ENCODE data around the gene DHCR7. TPM values are rescaled to one million over a fixed set of nuclear protein-coding genes. Genes with fewer than 3 reads are reported as not detected.

Gene DHCR7, protein sequence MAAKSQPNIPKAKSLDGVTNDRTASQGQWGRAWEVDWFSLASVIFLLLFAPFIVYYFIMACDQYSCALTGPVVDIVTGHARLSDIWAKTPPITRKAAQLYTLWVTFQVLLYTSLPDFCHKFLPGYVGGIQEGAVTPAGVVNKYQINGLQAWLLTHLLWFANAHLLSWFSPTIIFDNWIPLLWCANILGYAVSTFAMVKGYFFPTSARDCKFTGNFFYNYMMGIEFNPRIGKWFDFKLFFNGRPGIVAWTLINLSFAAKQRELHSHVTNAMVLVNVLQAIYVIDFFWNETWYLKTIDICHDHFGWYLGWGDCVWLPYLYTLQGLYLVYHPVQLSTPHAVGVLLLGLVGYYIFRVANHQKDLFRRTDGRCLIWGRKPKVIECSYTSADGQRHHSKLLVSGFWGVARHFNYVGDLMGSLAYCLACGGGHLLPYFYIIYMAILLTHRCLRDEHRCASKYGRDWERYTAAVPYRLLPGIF
- polyA plus RNA-seq (2013): 282 and 291 TPM in 2 replicates

DNA sequence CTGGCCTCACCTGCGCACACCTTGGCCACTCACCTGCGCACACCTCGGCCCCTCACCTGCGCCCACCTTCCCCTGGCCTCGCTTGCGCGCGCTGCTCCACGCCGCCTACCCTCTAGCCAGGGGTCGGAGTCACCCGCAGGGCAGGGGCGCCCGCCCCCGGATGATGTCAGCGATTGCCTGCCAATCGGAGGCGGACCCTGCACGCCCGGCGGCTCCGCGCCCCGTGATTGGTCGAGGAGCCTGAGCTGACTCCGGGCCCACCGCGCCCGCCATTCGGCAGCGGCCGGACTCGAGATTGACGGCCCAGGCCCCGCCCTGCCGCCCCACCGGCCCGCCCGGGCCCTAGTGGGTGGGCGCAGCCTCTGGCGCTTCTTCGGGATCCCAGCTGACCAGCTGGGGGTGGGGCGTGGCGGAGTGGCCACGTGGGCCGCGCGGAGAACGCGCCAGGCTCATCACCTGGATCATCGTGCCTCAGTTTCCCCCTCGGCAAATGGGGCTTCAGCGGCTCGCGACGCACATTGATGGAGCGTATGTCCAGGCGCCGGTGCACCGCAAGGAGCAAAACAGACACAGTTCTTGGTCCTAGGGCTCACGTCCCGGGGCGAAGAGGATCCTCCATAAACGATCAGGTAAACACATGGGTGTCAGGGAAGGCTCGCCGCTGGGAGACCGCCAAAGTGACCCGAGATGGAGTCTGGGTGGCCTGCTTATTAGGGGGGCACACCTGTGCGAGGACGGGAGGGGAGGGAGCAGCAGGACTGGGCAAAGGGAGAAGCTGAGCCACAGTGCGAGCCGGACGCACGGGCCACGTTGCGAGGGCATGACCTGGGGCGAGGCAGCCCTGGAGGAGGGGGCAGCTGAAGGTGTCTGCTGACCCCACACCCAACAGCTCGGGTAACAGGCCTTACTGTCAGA is at the start of gene DHCR7:
Gene DHCR7 (minus strand): TSS at position 137 of the 915 bp plus-strand sequence. CDS start 3,441 bp downstream, outside the sequence.
- Histone ChIP-seq H3K23ac (ENCODE audit: low read length) (no peak within 1 kb of the TSS), H2AK5ac (ENCODE audit: low read length) (peak within 1 kb of the TSS; percentile 62), H2BK12ac (ENCODE audit: low read length) (peak within 1 kb of the TSS; percentile 1), H3K4me3 (ENCODE audit: low read depth, low read length) (peak within 1 kb of the TSS; percentile 99), H3K4me2 (ENCODE audit: low read length) (peak within 1 kb of the TSS; percentile 77), H3K4me1 (ENCODE audit: control insufficient read depth in 1 of 2, insufficient read depth in 2 of 2, low read length in 2 of 2) (peaks cover 11 to 15% of the 10 kb centered on the region in 2 experiments), H4K91ac (ENCODE audit: low read depth, low read length) (peak within 1 kb of the TSS; percentile 85), H3K27me3 (ENCODE audit: insufficient read depth, low read length) (no peaks in the 10 kb centered on the region), H3K79me2 (ENCODE audit: control insufficient read depth, insufficient read depth, low read length, poor library complexity) (peaks cover 15% of the 10 kb centered on the region), H2BK120ac (ENCODE audit: insufficient read depth, low read length, poor library complexity) (peak within 1 kb of the TSS; percentile 82), H3K9ac (ENCODE audit: low read length) (peak within 1 kb of the TSS; percentile 77), H4K12ac (ENCODE audit: low read depth, low read length) (peak within 1 kb of the TSS; percentile 82), H3K79me1 (ENCODE audit: low read length) (peaks cover 16% of the 10 kb centered on the region), H4K8ac (ENCODE audit: low read depth, low read length) (peak within 1 kb of the TSS; percentile 76), H3K18ac (ENCODE audit: low read length) (peak within 1 kb of the TSS; percentile 95), H3K14ac (ENCODE audit: low read length) (peak within 1 kb of the TSS; percentile 93), H3K9me3 (ENCODE audit: insufficient read depth, low read depth, low read length) (peaks cover 2% of the 10 kb centered on the region), H2BK5ac (ENCODE audit: low read depth, low read length, poor library complexity) (peak within 1 kb of the TSS; percentile 67), H3K27ac (ENCODE audit: low read depth, low read length) (peak within 1 kb of the TSS; percentile 83), H3K36me3 (ENCODE audit: control insufficient read depth in 1 of 2, insufficient read depth in 2 of 2, low read length in 2 of 2) (peaks cover 22% of the 10 kb centered on the region in 2 experiments), H3K4ac (ENCODE audit: low read depth, low read length) (peak within 1 kb of the TSS; percentile 77), H2AFZ (ENCODE audit: insufficient read depth, low read length, poor library complexity) (peak within 1 kb of the TSS; percentile 95)
- WGBS (ENCODE audit: extremely low coverage, insufficient coverage, insufficient read length): no CpG with 5 or more reads among the region's 78 CpGs
- peak; percentile 92 to 93 for DNase-seq

DNA sequence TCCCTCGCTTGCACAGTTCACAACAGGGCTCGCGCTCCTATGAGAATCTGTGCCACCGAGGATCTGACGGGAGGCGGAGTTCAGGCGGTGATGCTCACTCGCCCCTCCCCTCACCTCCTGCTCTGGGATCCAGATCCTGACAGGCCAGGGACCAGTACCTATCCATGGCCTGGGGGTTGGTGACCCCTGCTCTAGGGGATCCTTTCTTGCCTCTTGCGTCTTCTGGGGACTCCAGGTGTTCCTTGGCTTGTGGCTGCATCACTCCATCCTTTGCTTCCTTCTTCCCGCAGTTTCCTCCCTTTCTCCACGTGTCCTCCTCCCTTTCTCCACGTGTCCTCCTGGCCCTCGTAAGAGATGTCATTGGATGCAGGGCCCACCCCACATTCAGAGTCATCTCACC is 48.2 kb upstream of the DHCR7 start:
- H3K79me1 ChIP-seq (ENCODE audit: low read length): no peaks in the 10 kb centered on the region
- H3K18ac ChIP-seq (ENCODE audit: low read length): no peak overlapping the region
- WGBS (ENCODE audit: extremely low coverage, insufficient coverage, insufficient read length): no CpG with 5 or more reads among the region's 13 CpGs
- H3K4me1 ChIP-seq (ENCODE audit: control insufficient read depth in 1 of 2, insufficient read depth in 2 of 2, low read length in 2 of 2): no peaks in the 10 kb centered on the region
- no peak overlapping the region for H2AFZ ChIP-seq (ENCODE audit: insufficient read depth, low read length, poor library complexity)
- H3K27ac ChIP-seq (ENCODE audit: low read depth, low read length): no peak overlapping the region
- no peaks in the 10 kb centered on the region for H3K79me2 ChIP-seq (ENCODE audit: control insufficient read depth, insufficient read depth, low read length, poor library complexity)
- H3K14ac ChIP-seq (ENCODE audit: low read length): no peak overlapping the region
- H4K8ac ChIP-seq (ENCODE audit: low read depth, low read length): no peak overlapping the region
- peaks cover 48 to 64% of the 10 kb centered on the region in 2 experiments for H3K36me3 ChIP-seq (ENCODE audit: control insufficient read depth in 1 of 2, insufficient read depth in 2 of 2, low read length in 2 of 2)
- no peak overlapping the region for H4K12ac ChIP-seq (ENCODE audit: low read depth, low read length)
- no peak overlapping the region for H4K91ac ChIP-seq (ENCODE audit: low read depth, low read length)
- H3K4me2 ChIP-seq (ENCODE audit: low read length): no peak overlapping the region
- no peak overlapping the region for H2BK120ac ChIP-seq (ENCODE audit: insufficient read depth, low read length, poor library complexity)
- H2BK5ac ChIP-seq (ENCODE audit: low read depth, low read length, poor library complexity): no peak overlapping the region
- H3K4ac ChIP-seq (ENCODE audit: low read depth, low read length): no peak overlapping the region
- no peak for DNase-seq
- no peak overlapping the region for H2BK12ac ChIP-seq (ENCODE audit: low read length)
- no peak overlapping the region for H3K4me3 ChIP-seq (ENCODE audit: low read depth, low read length)
- peaks cover 4% of the 10 kb centered on the region for H3K9me3 ChIP-seq (ENCODE audit: insufficient read depth, low read depth, low read length)
- H3K27me3 ChIP-seq (ENCODE audit: insufficient read depth, low read length): no peaks in the 10 kb centered on the region
- H3K23ac ChIP-seq (ENCODE audit: low read length): no peak overlapping the region
- H2AK5ac ChIP-seq (ENCODE audit: low read length): no peak overlapping the region
- H3K9ac ChIP-seq (ENCODE audit: low read length): no peak overlapping the region

DNA sequence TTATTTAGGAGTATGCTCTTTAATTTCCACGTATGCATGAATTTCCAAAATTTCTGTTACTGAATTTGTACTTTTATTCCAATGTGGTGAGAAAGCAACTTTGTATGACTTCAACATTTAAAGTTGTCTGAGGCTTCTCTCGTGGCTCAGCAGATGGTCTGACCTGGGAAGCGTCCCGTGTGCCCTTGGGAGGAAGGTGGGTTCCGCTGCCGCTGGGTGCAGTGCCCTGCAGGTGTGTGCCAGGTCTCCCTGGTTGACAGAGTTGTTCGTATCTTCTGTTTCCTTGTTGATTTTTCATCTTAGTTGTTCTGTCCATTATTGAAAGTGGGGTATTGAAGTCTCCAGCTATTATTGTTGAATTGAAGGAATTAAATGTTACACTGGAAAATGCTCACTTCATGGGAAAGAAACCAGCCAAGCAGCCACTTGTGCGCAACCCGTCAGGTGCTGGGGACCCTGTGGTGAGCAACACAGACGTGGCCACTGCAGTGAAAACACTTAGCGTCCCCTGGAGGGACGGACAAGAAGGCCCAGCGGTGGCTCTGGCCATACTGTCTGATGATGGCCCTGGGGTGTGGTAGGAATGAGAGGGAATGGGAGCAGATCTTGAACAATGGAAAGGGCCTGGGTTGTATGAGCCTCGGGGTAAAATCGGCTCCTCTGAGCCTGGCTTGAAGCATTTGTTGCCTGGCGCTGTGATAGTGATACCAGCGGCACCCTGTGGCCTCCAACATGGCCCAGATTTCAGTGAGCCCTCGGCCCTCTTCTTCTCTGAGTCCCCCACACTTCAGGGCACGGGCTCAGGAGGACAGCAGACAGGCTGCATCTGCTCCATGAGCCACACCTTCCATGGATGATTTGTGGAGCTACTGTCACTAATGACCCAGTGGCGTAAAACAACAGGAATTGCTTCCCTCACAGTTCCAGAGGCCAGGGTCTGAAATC is 47.4 kb upstream of the DHCR7 start:
- Histone ChIP-seq H3K27ac (ENCODE audit: low read depth, low read length) (no peak overlapping the region), H2AFZ (ENCODE audit: insufficient read depth, low read length, poor library complexity) (no peak overlapping the region), H3K36me3 (ENCODE audit: control insufficient read depth in 1 of 2, insufficient read depth in 2 of 2, low read length in 2 of 2) (peaks cover 51 to 67% of the 10 kb centered on the region in 2 experiments), H2BK12ac (ENCODE audit: low read length) (no peak overlapping the region), H2AK5ac (ENCODE audit: low read length) (no peak overlapping the region), H3K4ac (ENCODE audit: low read depth, low read length) (no peak overlapping the region), H3K79me2 (ENCODE audit: control insufficient read depth, insufficient read depth, low read length, poor library complexity) (no peaks in the 10 kb centered on the region), H2BK120ac (ENCODE audit: insufficient read depth, low read length, poor library complexity) (no peak overlapping the region), H3K4me2 (ENCODE audit: low read length) (no peak overlapping the region), H4K91ac (ENCODE audit: low read depth, low read length) (no peak overlapping the region), H4K8ac (ENCODE audit: low read depth, low read length) (no peak overlapping the region), H3K79me1 (ENCODE audit: low read length) (no peaks in the 10 kb centered on the region), H3K23ac (ENCODE audit: low read length) (no peak overlapping the region), H2BK5ac (ENCODE audit: low read depth, low read length, poor library complexity) (no peak overlapping the region), H3K9ac (ENCODE audit: low read length) (no peak overlapping the region), H3K14ac (ENCODE audit: low read length) (no peak overlapping the region), H4K12ac (ENCODE audit: low read depth, low read length) (no peak overlapping the region), H3K9me3 (ENCODE audit: insufficient read depth, low read depth, low read length) (peaks cover 4% of the 10 kb centered on the region), H3K4me1 (ENCODE audit: control insufficient read depth in 1 of 2, insufficient read depth in 2 of 2, low read length in 2 of 2) (no peaks in the 10 kb centered on the region), H3K18ac (ENCODE audit: low read length) (no peak overlapping the region), H3K27me3 (ENCODE audit: insufficient read depth, low read length) (no peaks in the 10 kb centered on the region), H3K4me3 (ENCODE audit: low read depth, low read length) (no peak overlapping the region)
- WGBS (ENCODE audit: extremely low coverage, insufficient coverage, insufficient read length): no CpG with 5 or more reads among the region's 20 CpGs
- DNase-seq: no peak
